ENCODE results near the gene SLC27A5. TPM values are rescaled to one million over a fixed set of nuclear protein-coding genes. Genes with fewer than 3 reads are reported as not detected.
A peak's percentile ranks its signal among the peaks of the same experiment; 100 is the strongest.

SLC27A5 gene
- total and polyA plus RNA-seq, 2 of the 13 experiments (the other 11 are each of a cell fraction or from before 2014, with no cell fraction given), result 30.3 to 40.2 TPM

GRCh38 chr19:58558623-58559274, 47.0 kb upstream of the SLC27A5 start (continued):
- TF ChIP-seq, protein P1, sequence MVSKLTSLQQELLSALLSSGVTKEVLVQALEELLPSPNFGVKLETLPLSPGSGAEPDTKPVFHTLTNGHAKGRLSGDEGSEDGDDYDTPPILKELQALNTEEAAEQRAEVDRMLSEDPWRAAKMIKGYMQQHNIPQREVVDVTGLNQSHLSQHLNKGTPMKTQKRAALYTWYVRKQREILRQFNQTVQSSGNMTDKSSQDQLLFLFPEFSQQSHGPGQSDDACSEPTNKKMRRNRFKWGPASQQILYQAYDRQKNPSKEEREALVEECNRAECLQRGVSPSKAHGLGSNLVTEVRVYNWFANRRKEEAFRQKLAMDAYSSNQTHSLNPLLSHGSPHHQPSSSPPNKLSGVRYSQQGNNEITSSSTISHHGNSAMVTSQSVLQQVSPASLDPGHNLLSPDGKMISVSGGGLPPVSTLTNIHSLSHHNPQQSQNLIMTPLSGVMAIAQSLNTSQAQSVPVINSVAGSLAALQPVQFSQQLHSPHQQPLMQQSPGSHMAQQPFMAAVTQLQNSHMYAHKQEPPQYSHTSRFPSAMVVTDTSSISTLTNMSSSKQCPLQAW (CRISPR knock-in tag; IDR thresholded peaks at IDR 0.05), result peak; percentile 77
- TF ChIP-seq ZNF10 (CRISPR knock-in tag; IDR thresholded peaks at IDR 0.05; ENCODE audit: borderline replicate concordance, low read depth) (no peak), THAP7 (CRISPR knock-in tag; IDR thresholded peaks at IDR 0.05) (no peak; the same call in 1 of the 2 replicates), HOXA7 (CRISPR knock-in tag; IDR thresholded peaks at IDR 0.05) (no peak), SUZ12 (IDR thresholded peaks at IDR 0.05; ENCODE audit: low read depth, low read length) (no peak), ZNF574 (CRISPR knock-in tag; IDR thresholded peaks at IDR 0.05) (peak; percentile 50; the same call in 1 of the 2 replicates), EZH2 (conservative IDR thresholded peaks at IDR 0.05; ENCODE audit: low read depth, low read length) (no peak), TSC22D2 (CRISPR knock-in tag; IDR thresholded peaks at IDR 0.05; ENCODE audit: borderline replicate concordance) (no peak), ZNF446 (CRISPR knock-in tag; IDR thresholded peaks at IDR 0.05) (no peak), SMYD3 (CRISPR knock-in tag; IDR thresholded peaks at IDR 0.05) (no peak), ZNF607 (CRISPR knock-in tag; IDR thresholded peaks at IDR 0.05; ENCODE audit: borderline replicate concordance) (peak; percentile 10; the same call in 1 of the 2 replicates), ZNF678 (CRISPR knock-in tag; IDR thresholded peaks at IDR 0.05) (no peak), DPF2 (CRISPR knock-in tag; IDR thresholded peaks at IDR 0.05; ENCODE audit: borderline replicate concordance, low read depth) (no peak), EHMT2 (IDR thresholded peaks at IDR 0.05; ENCODE audit: borderline replicate concordance, low read depth, low read length) (no peak), TRAFD1 (CRISPR knock-in tag; IDR thresholded peaks at IDR 0.05; ENCODE audit: borderline replicate concordance) (no peak), U2AF1 (optimal IDR thresholded peaks at IDR 0.05; ENCODE audit: low read depth, low read length) (peak; percentile 43), TBP (CRISPR knock-in tag; IDR thresholded peaks at IDR 0.05) (no peak), HOXD1 (CRISPR knock-in tag; IDR thresholded peaks at IDR 0.05) (no peak; the same call in 1 of the 2 replicates), MATR3 (CRISPR knock-in tag; IDR thresholded peaks at IDR 0.05) (no peak)
- TF ChIP-seq, protein P2, sequence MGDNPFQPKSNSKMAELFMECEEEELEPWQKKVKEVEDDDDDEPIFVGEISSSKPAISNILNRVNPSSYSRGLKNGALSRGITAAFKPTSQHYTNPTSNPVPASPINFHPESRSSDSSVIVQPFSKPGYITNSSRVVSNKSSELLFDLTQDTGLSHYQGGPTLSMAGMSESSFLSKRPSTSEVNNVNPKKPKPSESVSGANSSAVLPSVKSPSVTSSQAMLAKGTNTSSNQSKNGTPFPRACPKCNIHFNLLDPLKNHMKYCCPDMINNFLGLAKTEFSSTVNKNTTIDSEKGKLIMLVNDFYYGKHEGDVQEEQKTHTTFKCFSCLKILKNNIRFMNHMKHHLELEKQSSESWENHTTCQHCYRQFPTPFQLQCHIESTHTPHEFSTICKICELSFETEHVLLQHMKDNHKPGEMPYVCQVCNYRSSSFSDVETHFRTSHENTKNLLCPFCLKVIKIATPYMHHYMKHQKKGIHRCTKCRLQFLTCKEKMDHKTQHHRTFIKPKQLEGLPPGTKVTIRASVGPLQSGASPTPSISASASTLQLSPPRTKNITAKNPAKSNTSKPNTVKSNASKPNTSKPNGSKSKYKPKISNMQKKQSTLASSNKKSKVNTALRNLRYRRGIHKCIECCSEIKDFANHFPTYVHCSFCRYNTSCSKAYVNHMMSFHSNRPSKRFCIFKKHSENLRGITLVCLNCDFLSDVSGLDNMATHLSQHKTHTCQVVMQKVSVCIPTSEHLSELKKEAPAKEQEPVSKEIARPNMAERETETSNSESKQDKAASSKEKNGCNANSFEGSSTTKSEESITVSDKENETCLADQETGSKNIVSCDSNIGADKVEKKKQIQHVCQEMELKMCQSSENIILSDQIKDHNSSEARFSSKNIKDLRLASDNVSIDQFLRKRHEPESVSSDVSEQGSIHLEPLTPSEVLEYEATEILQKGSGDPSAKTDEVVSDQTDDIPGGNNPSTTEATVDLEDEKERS (CRISPR knock-in tag; IDR thresholded peaks at IDR 0.05), result peak; percentile 20; the same call in 1 of the 2 replicates

Data from HepG2 (cell line).